D721Med (cell line): Measurements from ENCODE around the gene SELENOT.

Experiments
- DNase-seq: peaks from one replicate; pipeline ENCODE4 v3.0.0; 2011; ENCODE audit warnings: low spot score; ENCODE audit not compliant: insufficient read length
- FAIRE-seq: peaks from 2 replicates; lab custom pipeline; 2011; peaks lifted over from hg19 to GRCh38; lab: Jason Lieb, UNC
- CTCF ChIP-seq: IDR thresholded peaks from 2 replicates; pipeline ENCODE4 v1.5.1; 2012; ENCODE audit warnings: mild to moderate bottlenecking, control low read depth; ENCODE audit not compliant: insufficient read depth; ENCODE audit errors: missing control alignments

SELENOT gene

GRCh38 chr3:150581174-150581573 is 21.9 kb upstream of the SELENOT start:
- FAIRE-seq (no peak), DNase-seq (no peak)
- TF ChIP-seq CTCF = no peak

GRCh38 chr3:150582620-150583019 is 20.5 kb upstream of the SELENOT start:
- FAIRE-seq (no peak), DNase-seq (no peak)
- no peak for TF ChIP-seq CTCF

- FAIRE-seq (no peak), DNase-seq (no peak)
- no peak for TF ChIP-seq CTCF
These were observed 20.1 kb upstream of the SELENOT start for GRCh38 chr3:150583028-150583427.

- FAIRE-seq (no peak), DNase-seq (no peak)
- TF ChIP-seq CTCF = no peak
These were observed 14.9 kb upstream of the SELENOT start for GRCh38 chr3:150588027-150588830.

- FAIRE-seq (no peak), DNase-seq (no peak)
- TF ChIP-seq CTCF = no peak
These were observed 13.4 kb upstream of the SELENOT start for GRCh38 chr3:150589759-150590158.

- FAIRE-seq (no peak), DNase-seq (no peak)
- no peak for TF ChIP-seq CTCF
These were observed 9.0 kb upstream of the SELENOT start for GRCh38 chr3:150594150-150594549.

- FAIRE-seq (no peak), DNase-seq (no peak)
- no peak for TF ChIP-seq CTCF
These were observed 5.5 kb upstream of the SELENOT start for GRCh38 chr3:150597646-150598045.
